T-helper 2 cell treated with Interferon-gamma antibody and Interleukin-4, amounts not matched to agents 5 μg/mL and 100 μg/mL, for 36 hours (primary cell): ENCODE measurements around the gene COL17A1.

Experiments
- DNase-seq: peaks from one replicate; pipeline ENCODE4 v3.0.0; 2021; ENCODE audit warnings: low spot score
- H3K27ac Mint-ChIP-seq: one replicate; pipeline ENCODE4 v1.8.0; 2021; ENCODE audit warnings: mild to moderate bottlenecking, mixed read lengths
- H3K27me3 Mint-ChIP-seq: one replicate; pipeline ENCODE4 v1.8.0; 2021; ENCODE audit warnings: low read depth, mixed read lengths
- H3K36me3 Mint-ChIP-seq: one replicate; pipeline ENCODE4 v1.8.0; 2021; ENCODE audit warnings: low read depth, mixed read lengths
- H3K4me1 Mint-ChIP-seq: one replicate; pipeline ENCODE4 v1.8.0; 2021; ENCODE audit warnings: low read depth, mixed read lengths
- H3K4me3 Mint-ChIP-seq: one replicate; pipeline ENCODE4 v1.8.0; 2022; ENCODE audit warnings: mild to moderate bottlenecking, moderate library complexity, mixed read lengths
- H3K9me3 Mint-ChIP-seq: one replicate; pipeline ENCODE4 v1.8.0; 2021; ENCODE audit warnings: mixed read lengths

Gene COL17A1

GRCh38 chr10:104085801-104086400, at the start of gene COL17A1:
COL17A1 (minus strand) TSS chr10:104085880; CDS start chr10:104080673, 5,207 bp downstream.
- no peak within 1 kb of the TSS for H3K27ac Mint-ChIP-seq
- peaks cover 8% of the 10 kb centered on the region for H3K27me3 Mint-ChIP-seq
- no peak within 1 kb of the TSS for H3K4me3 Mint-ChIP-seq
- no peaks in the 10 kb centered on the region for H3K9me3 Mint-ChIP-seq
- H3K36me3 Mint-ChIP-seq, result no peaks in the 10 kb centered on the region
- H3K4me1 Mint-ChIP-seq, result no peaks in the 10 kb centered on the region
- no peak for DNase-seq

- Mint-ChIP-seq H3K4me3 (no peak overlapping the region), H3K27ac (no peak overlapping the region), H3K4me1 (peaks cover 2% of the 10 kb centered on the region), H3K36me3 (peaks cover 8% of the 10 kb centered on the region), H3K27me3 (peaks cover 24% of the 10 kb centered on the region), H3K9me3 (no peaks in the 10 kb centered on the region)
- DNase-seq, result no peak
These were observed 44.4 kb upstream of the COL17A1 start for GRCh38 chr10:104130041-104130440.

- Mint-ChIP-seq H3K36me3 (peaks cover 14% of the 10 kb centered on the region), H3K27ac (no peak overlapping the region), H3K4me3 (no peak overlapping the region), H3K4me1 (peaks cover 11% of the 10 kb centered on the region), H3K9me3 (no peaks in the 10 kb centered on the region), H3K27me3 (peaks cover 9% of the 10 kb centered on the region)
- DNase-seq, result no peak
These were observed 42.5 kb upstream of the COL17A1 start for GRCh38 chr10:104128214-104128613.

- Mint-ChIP-seq H3K9me3 (no peaks in the 10 kb centered on the region), H3K4me1 (peaks cover 17% of the 10 kb centered on the region), H3K27ac (no peak overlapping the region), H3K27me3 (peaks cover 1% of the 10 kb centered on the region), H3K36me3 (peaks cover 14% of the 10 kb centered on the region), H3K4me3 (no peak overlapping the region)
- DNase-seq, result no peak
These were observed 41.7 kb upstream of the COL17A1 start for GRCh38 chr10:104127411-104127810.

GRCh38 chr10:104123397-104123796, 37.7 kb upstream of the COL17A1 start:
- peaks cover 14% of the 10 kb centered on the region for H3K36me3 Mint-ChIP-seq
- peak overlapping the region; percentile 86 for H3K4me3 Mint-ChIP-seq
- peak overlapping the region; percentile 51 for H3K27ac Mint-ChIP-seq
- H3K9me3 Mint-ChIP-seq, result no peaks in the 10 kb centered on the region
- H3K27me3 Mint-ChIP-seq, result no peaks in the 10 kb centered on the region
- H3K4me1 Mint-ChIP-seq, result peaks cover 34% of the 10 kb centered on the region
- no peak for DNase-seq

- no peaks in the 10 kb centered on the region for H3K9me3 Mint-ChIP-seq
- DNase-seq, result no peak
- peak overlapping the region; percentile 86 for H3K4me3 Mint-ChIP-seq
- peaks cover 6% of the 10 kb centered on the region for H3K27me3 Mint-ChIP-seq
- peak overlapping the region; percentile 97 for H3K27ac Mint-ChIP-seq
- peaks cover 34% of the 10 kb centered on the region for H3K4me1 Mint-ChIP-seq
- peaks cover 14% of the 10 kb centered on the region for H3K36me3 Mint-ChIP-seq
These were observed 36.8 kb upstream of the COL17A1 start for GRCh38 chr10:104122225-104123107.

- Mint-ChIP-seq H3K27ac (peak within 1 kb of the TSS; percentile 97), H3K36me3 (peaks cover 14% of the 10 kb centered on the region), H3K9me3 (no peaks in the 10 kb centered on the region), H3K4me3 (peak within 1 kb of the TSS; percentile 86), H3K4me1 (peaks cover 34% of the 10 kb centered on the region), H3K27me3 (peaks cover 12% of the 10 kb centered on the region)
- peak; percentile 100 for DNase-seq
These were observed 36.0 kb upstream of the COL17A1 start, which contains the start of gene SFR1 for GRCh38 chr10:104121485-104122224. SFR1 (plus strand) TSS chr10:104122171; CDS start chr10:104122184, 13 bp downstream.

- H3K27ac Mint-ChIP-seq, result peak overlapping the region; percentile 97
- H3K27me3 Mint-ChIP-seq, result peaks cover 12% of the 10 kb centered on the region
- no peaks in the 10 kb centered on the region for H3K9me3 Mint-ChIP-seq
- peak overlapping the region; percentile 86 for H3K4me3 Mint-ChIP-seq
- DNase-seq, result peak; percentile 86
- H3K4me1 Mint-ChIP-seq, result peaks cover 34% of the 10 kb centered on the region
- H3K36me3 Mint-ChIP-seq, result peaks cover 11% of the 10 kb centered on the region
These were observed 35.3 kb upstream of the COL17A1 start for GRCh38 chr10:104120903-104121484.

GRCh38 chr10:104120512-104120902, 34.8 kb upstream of the COL17A1 start:
- H3K4me1 Mint-ChIP-seq, result peaks cover 34% of the 10 kb centered on the region
- H3K27me3 Mint-ChIP-seq, result peaks cover 14% of the 10 kb centered on the region
- H3K36me3 Mint-ChIP-seq, result peaks cover 9% of the 10 kb centered on the region
- peak overlapping the region; percentile 86 for H3K4me3 Mint-ChIP-seq
- H3K9me3 Mint-ChIP-seq, result no peaks in the 10 kb centered on the region
- H3K27ac Mint-ChIP-seq, result peak overlapping the region; percentile 97
- no peak for DNase-seq

GRCh38 chr10:104119996-104120395, 34.3 kb upstream of the COL17A1 start:
- Mint-ChIP-seq H3K4me3 (no peak overlapping the region), H3K36me3 (peaks cover 6% of the 10 kb centered on the region), H3K9me3 (no peaks in the 10 kb centered on the region), H3K27ac (no peak overlapping the region), H3K27me3 (peaks cover 16% of the 10 kb centered on the region), H3K4me1 (peaks cover 31% of the 10 kb centered on the region)
- no peak for DNase-seq

- DNase-seq, result no peak
These were observed 32.2 kb upstream of the COL17A1 start for GRCh38 chr10:104117839-104118323.

GRCh38 chr10:104113376-104113956, 27.8 kb upstream of the COL17A1 start:
- H3K4me1 Mint-ChIP-seq, result peaks cover 10% of the 10 kb centered on the region
- H3K9me3 Mint-ChIP-seq, result no peaks in the 10 kb centered on the region
- no peak overlapping the region for H3K4me3 Mint-ChIP-seq
- H3K27ac Mint-ChIP-seq, result no peak overlapping the region
- peaks cover 31% of the 10 kb centered on the region for H3K27me3 Mint-ChIP-seq
- no peak for DNase-seq
- H3K36me3 Mint-ChIP-seq, result no peaks in the 10 kb centered on the region

More at GRCh38 chr10:104117839-104118323, 32.2 kb upstream of the COL17A1 start:
- Mint-ChIP-seq H3K27me3 (peaks cover 18% of the 10 kb centered on the region), H3K4me3 (no peak overlapping the region), H3K9me3 (no peaks in the 10 kb centered on the region), H3K27ac (no peak overlapping the region), H3K36me3 (no peaks in the 10 kb centered on the region), H3K4me1 (peaks cover 23% of the 10 kb centered on the region)
